Stimulated activated CD8-positive, alpha-beta memory T cell treated with anti-CD3 and anti-CD28 coated beads, Interleukin-7, amount 100 ng/mL, for 48 hours (primary cell): ENCODE data around the gene KDM3B.

Experiments
- DNase-seq, 2 donors: peaks; one replicate each; pipeline ENCODE4 v3.0.0-alpha.2; 2020; ENCODE audit warnings: low read depth in 1 of 2; ENCODE audit errors: extremely low read depth in 1 of 2

The KDM3B gene

DNA sequence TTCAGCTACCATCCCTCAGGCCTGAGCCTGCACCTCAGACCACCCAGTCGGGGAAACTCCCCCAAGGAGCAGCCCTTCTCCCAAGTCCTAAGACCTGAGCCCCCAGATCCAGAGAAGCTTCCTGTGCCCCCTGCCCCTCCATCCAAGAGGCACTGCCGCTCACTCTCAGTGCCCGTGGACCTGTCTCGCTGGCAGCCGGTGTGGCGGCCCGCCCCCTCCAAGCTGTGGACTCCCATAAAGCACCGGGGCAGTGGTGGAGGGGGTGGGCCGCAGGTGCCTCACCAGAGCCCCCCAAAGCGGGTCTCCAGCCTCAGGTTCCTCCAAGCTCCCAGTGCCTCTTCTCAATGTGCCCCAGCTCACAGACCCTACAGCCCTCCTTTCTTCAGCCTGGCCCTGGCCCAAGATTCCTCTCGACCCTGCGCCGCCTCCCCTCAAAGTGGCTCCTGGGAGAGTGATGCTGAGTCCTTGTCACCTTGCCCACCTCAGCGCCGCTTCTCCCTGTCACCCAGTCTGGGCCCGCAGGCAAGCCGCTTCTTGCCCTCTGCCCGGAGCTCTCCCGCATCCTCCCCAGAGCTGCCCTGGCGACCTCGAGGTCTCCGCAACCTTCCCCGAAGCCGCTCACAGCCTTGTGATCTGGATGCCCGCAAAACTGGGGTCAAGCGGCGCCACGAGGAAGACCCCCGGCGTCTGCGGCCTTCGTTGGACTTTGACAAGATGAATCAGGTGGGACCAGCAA lies 7.4 kb upstream of the KDM3B start:
- no peak for DNase-seq

DNA sequence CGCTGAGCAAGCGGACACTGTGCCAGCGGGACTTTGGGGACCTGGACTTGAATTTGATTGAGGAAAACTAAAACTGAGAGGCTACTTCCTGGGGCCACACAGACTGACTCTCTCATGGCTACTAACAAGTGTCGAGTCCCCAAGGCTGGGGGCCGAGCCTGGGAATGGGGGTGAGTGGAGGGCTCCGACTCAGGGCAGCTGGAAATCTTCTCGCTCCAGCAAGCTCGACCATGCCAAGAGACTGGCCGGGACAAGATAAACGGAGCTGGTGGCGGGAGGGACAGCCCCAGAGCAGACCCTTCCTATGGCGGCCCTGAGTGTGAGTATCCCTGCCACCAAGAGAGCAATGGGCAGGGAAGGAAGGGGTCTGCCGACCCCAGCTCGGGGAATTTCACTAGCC lies 5.6 kb upstream of the KDM3B start:
- DNase-seq: no peak

DNA sequence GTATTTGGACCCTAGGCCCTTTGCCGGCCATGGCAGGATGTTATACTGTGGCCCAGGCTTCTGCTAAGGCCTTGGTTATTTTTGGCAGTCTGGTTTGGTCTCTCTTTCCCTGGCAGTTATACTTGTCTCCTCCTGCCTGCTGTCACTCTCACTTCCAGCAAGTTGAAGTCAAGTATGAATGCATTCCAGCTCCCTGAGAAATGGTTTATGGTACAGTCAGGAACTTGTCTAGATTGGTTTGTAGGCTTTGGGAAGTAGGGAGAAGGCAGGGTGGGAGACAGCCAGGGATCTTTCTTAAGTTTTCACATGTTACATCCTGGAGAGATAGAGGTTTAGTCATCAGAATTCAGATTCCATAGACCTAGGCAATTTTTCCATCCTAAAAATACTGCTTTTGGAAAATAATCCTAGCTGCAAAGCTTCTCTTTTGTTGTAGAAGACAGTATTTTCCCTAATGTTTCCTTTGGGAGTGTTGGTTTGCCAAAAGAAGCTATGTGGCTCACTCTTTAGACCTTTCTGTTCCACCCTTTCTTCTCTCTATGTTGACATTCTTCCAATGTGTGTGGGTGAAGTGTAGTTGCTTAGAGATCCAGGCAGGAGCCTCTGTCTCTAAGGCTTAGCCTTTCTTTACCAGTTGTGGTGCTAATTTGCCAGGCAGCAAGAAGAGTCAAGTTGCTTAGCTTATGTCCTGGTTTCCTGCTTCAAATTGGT lies 2.5 kb upstream of the KDM3B start:
- no peak for DNase-seq

DNA sequence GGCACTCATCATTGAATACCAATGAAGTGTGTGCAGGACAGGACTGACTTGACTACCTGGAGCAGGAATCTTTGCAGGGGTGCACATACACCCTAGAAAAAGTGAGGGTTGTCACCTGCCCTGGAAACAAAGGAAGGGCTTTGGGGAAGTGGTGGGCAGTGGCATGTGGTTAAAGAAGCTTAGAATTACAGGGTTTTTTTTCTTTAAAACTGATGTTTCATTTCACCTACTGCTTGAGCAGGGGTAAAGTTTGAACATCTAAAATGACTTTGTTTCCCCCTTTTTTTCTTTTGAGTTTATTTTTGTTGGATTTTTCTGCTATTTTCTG lies 2.0 kb upstream of the KDM3B start:
- DNase-seq: no peak

DNA sequence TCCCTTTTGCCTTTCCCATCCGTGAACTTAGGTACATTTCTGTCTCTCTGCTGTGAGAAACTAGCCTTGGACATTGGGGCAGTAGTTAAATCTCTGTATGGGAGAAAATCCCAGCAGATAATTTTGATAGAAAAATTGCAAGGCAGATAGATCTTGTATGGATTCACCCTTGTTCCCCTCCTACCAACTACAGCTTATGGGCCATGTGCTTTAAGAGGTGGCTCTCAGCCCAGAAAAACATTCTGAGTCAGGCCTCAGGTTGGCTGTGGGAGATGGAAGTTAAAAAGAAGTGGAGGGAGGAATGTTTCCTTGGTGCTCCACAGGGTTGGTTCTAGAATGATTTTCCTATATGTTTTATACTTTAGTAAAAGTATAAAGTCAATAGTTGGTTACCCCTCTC lies 1.4 kb upstream of the KDM3B start:
- DNase-seq: no peak

DNA sequence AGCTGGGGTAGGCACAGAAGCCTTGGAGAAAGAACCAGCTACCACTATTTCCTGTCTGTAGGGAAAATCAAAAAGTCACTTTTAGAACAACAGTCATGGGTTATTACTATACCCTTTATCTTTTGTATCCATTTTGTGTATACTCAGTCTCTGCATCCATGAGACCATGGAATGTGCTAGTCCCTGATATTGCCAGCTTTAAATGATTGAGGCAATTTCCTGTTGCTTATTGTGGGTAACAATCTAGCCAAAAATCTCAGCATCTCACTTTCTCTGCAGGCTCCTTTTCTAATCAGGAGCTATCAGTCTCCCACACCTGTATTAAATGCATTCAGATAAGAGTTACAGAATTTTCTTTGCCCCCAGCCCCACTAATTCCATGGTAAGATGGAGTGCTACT lies 968 bp upstream of the KDM3B start:
- no peak for DNase-seq

DNA sequence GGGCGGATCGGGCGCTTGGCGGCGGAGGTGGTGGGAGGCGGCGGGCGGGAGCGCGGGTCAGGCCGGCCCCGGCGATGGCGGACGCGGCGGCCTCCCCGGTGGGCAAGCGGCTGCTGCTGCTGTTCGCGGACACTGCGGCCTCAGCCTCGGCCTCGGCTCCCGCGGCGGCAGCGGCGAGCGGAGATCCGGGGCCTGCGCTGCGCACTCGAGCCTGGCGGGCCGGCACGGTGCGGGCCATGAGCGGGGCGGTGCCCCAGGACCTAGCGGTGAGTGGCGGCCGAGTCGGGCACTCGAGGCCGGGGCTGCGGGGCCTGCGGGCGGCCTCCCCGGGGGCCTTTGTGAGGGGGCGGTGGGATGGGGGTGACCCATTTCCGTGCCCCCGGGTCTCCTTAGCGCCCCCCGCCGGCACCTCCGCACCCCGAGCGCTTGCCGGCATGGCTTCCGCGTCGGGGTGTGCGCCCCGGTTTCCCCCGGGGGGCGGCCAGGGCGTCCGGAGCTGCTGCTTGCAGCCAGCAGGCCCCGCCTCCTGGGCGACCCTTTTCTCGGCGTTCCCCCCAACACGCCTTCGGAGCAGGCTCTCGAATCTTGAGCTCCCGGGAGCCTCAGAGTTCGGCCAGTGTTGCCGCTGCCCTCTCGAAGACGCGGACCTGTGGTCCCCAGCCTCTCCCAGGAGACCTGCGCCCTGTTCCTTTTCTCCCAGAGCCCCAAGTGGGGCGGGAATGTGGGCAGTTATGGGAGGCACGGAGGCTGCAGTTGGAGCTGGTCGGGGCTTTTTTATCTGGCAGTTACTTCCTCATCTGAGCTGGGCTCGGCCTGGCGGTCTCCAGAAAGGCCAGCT lies 456 bp downstream of the KDM3B start:
- DNase-seq: peak; percentile 46 to 55

DNA sequence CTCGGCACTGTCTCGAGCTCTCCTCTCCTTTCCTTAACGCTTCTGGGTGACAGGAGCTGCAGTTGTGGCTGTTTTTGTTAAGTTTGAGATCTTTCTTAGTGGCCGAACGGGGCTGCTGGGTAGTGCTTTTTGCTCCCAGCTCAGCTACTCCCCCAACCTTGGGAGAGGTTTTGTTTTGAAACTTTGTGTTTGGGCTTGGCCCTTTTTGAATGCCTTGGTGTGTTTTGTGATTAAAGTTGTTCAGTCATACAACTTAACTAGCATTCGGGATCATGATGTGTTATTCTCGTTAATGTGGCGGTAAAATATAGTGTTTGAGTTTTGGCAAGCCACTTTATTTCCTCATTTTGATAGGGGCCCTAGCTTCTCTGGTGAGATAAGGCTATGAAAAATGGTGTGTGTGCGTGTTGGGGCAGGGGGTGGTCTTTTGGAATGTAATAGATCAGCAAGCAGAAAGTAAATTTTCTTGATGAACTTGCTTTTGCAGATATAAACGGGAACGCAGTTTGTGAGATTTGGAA lies 1.1 kb downstream of the KDM3B start:
- DNase-seq: no peak

DNA sequence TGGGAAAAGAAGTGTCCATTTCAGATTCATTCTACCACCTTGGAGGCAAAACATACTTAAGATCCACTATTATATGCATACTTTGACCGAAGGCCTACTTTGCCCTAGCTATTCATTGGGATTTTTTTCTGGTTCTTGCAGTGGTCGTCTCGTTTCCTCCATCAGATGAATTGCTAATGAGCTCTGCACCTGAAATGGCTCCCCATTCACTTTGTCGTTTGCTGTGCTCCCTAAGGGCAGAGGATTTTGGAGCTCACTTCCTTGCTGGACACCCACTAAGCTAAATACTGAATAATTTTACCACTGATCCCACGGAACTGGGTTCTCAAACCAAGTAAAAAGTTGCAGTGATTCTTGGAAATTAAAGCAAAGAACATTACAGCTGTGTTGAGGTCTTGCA lies 1.9 kb downstream of the KDM3B start:
- DNase-seq: no peak

DNA sequence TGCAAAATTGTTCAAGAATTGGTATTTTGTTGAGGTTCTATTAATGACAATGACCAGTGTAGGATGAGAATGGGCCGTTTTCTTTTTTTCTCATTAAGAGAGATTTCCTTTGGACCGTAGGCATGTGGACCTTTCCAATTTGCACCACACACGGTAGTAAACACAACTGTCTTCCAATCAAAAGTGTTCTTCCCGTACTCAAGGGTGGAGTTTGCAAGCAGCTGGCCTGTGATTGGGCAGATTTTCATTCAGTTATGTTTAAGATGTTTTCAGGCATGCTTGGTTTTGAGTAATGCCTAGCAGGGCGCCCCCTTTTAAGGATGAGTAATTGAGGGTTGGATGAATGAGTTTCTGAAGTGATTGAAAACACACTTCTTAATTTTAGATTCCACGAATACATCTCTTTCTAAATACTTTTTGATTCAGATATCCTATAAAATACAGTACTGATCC lies 2.5 kb downstream of the KDM3B start:
- DNase-seq: peak; percentile 25 to 49

DNA sequence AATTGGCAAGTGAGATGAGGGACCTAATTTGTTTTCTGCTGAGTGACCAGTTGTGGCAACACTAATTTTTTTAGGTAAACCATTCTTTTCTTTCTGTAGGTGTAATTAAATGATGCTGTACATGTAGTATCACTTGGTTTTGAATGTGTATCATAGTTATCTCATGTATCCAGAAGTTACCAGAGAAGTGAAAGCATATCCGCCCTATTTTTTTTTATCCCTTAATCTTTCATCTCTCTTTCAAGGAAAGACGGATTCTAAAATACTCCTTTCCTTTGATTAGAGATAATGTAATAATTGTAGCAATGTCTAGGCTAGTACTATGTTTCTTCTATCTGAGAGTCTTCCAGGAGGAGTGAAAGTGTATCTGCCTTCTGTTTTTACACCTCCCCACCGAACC lies 7.1 kb downstream of the KDM3B start:
- DNase-seq: no peak

DNA sequence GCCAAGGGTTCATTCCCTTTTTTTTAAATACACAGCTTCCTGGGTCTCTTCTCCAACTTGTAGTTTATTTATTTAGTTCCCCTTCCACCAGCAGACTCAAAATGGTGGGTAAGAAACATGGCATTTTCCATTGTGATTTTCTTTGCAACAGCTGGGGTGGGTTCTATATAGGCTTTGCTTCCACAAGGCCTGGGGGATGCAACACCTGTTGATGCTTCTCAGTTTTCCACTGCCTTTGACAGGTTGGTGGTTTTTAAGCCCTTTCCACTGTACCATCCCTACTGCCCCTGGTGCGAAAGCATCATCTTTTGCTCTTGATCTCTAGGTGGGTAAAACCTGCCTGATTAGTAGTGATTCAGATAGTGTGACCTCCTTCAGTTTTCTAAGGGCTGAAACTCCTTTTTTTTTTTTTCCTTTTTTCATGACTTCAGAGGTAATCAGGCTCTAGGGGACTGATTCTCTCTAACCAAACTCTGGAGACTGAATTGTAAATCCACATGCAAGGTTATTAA lies 8.5 kb downstream of the KDM3B start:
- no peak for DNase-seq

DNA sequence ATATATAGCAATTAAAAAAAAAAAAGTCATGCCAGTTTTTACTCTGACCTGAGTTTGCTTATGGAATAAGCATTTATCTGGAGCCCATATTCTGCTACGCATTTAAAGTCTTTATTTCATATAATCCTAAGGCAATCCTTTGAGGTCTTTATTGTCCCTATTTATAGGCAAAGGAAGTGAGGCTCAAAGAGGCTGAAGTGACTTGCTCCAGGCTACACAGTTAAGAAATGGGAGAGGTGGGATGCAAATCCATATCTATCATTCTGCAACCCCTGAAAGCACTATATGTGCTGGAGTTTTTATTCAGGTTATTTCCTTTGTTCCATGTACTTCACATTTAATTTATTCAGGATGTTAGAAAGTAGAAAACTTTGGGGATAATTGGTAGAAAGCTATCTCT lies 12.1 kb downstream of the KDM3B start:
- DNase-seq: no peak

DNA sequence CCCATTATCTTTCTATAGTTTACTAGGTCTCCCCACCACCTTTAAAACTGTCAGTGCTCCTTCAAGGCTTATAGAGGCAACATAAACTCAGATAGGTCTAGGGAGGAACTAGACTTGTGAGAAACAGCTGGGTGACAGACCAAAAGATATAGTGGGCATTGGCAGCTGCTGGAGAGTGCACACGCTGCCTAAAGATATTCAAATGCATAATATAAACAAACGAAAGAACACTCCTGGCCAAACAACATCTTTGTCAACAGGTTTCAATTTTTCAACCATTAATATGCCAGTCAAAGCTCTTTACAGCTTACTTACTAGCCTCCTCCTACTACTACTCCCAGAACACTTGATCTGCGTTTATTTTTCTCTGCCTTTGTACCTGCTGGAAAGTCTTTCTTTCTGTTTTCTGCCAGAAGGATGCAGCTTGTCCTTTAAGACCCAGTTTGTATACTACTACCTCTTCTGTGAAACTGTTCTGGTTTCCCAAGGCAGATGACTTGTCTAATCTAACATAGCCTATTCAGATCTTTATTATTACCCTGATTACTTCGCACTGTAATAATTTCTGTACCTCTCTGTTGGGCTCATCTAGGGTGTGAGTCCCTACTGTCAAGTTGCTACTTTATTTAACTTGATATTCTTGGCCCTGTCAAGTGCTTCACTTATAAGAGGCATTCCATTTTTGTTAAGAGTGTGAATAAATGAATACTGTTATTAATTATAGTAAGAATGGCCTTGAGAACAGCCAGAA lies 14.3 kb downstream of the KDM3B start:
- DNase-seq: no peak

DNA sequence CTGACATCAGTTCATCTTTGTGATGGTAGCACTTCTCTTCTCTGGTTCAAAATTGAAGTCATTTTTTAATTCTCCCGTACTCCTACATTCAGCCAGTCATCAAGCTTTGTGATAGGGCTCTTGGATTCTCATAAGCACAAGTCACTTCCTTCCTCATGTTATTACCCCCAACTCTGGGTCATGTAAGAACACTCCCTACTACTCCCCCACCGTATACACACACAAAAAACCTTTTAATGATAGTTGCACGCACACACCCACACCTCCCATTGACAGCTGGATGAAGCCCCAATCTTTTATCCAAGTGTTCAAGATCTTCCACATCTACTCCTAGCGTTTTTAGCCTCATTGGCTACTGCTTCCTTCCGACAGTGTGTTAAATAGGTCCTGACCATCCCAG lies 16.8 kb downstream of the KDM3B start:
- DNase-seq: no peak

DNA sequence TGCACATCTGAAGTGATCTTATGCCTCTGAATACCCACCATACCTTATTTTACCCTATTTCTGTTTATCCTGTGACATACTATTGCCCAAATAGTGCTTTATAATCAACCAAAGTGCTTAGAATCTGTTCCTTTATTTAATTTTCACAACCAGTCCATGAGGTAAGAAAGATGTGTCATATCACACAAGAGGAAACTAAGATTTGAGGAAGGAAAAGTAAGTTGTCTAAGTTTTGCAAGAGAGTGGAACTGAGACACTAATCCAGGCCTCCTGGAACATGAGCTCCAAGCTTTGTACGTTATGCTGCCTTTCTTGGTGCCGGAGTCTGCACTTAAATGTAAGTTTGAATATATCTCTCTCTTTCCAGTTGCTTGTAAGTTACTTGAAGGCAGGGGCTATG lies 17.2 kb downstream of the KDM3B start:
- no peak for DNase-seq

DNA sequence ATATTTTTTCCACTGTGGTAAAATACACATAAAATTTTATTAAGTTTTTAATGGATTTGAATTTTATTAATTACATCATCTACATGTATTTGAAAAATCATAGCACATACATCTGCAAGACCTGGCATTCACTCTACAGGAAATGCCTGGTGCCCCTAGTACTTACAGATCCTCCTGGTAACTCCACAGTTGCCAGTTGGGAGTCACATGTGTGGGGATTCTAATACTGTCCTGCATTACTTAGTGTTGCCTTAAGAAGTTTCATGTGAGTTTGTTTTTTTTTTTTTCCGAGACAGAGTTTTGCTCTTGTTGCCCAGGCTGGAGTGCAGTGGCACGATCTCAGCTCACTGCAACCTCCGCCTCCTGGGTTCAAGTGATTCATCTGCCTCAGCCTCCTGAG lies 18.1 kb downstream of the KDM3B start:
- DNase-seq: no peak

DNA sequence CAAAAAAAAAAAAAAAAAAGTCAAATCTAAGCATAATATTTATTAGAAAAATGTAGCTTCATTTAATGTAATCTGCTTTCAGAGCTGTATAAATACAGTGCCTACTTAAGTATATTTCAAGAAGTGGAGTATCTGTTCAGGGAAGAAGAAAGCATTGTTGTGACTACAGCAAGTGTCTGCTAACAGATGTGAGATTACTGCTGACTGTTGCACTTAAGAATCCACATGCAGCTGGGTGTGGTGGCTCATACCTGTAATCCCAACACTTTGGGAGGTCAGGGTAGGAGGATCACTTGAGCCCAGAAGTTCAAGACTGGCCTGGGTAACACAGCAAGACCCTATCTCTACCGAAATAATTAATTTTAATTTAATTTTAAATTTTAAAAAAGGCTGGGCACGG lies 19.0 kb downstream of the KDM3B start:
- no peak for DNase-seq

DNA sequence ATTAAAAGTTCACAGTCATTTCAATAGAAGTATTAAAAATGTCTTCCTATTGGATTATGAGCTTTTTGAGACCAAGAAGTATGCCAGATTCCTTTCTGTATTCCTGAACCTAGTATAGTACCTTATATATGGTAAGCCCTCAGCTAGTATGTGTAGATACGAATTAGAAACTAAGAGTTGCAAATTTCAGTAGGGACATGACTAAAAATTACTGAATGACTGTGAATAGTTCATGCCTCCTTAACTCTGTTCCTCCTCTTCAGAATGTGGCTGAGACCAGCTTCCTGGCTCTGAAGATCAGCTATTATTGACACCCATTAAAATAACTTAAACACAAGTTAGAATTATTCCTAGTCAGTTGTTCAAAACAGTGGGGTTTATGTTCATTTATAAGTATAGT lies 19.7 kb downstream of the KDM3B start:
- DNase-seq: no peak

DNA sequence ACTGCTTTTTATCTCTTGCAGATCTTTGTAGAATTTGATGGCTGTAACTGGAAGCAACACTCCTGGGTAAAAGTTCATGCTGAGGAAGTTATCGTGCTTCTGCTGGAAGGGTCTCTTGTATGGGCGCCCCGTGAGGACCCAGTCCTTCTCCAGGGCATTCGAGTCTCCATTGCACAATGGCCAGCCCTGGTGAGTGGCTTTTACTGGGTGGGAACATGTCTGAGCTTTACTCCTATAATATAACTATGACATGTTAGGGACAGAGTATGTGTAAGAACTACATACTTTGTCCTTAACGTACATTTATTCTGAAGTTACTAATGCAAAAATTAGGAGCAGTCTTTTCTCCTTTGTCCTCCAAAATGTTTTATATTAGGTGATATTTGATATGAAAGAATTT lies 20.2 kb downstream of the KDM3B start:
- no peak for DNase-seq

DNA sequence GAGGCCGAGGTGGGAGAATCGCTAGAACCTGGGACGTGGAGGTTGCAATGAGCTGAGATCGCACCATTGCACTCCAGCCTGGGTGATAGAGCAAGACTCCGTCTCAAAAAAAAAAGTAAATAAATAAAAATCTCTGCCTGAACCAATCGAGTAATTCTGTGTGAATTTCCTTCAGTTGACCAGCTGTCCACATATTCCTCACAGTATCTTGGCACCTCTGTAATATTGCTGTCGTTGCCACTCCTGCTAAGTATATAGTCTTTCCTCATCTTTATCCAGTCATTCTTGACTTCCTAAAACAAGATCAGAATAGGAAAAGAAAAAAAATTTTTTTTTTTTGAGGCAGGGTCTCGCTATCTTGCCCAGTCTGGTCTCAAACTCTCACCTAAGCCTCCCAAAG lies 29.9 kb downstream of the KDM3B start:
- DNase-seq: no peak
